Measurements from ENCODE around the gene SHOX.
"Not testable (repeated sequence)": the region's sequence is repeated elsewhere in the genome, so short reads cannot be mapped to it uniquely, and the experiment has no call there.

The SHOX gene

DNA sequence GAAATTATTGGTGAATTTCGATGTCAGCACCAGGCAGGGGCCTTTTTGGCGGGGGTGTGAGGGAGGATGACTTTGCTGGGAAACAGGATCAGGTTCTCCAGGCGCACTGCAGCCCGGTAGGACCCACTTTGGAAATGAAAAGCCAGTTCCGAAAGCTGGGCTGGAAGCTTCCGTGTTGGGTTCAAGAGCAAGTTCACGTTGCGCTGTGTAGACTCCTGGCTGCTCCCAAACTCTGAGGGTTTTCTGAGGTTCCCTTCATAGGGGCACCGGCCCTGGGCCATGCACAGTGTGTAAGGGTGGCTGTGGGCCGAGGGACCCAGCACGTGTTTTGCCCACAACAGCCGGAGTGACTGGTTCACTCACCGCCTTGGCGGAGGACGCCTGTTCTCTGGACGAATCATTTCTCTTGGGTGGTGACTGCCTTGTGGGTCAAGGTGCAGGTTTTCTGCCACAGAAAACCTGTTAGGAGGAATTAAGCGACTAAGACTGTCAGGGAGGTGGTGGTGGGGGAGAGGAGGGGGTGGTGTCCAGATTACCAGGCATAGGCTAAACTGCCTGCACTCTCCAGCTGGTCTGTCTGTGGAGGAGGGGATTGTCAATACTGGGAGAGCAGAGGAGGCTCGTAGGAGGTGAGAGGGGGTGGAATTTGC lies 8.0 kb downstream of the SHOX start:
- DNase-seq = no peak

DNA sequence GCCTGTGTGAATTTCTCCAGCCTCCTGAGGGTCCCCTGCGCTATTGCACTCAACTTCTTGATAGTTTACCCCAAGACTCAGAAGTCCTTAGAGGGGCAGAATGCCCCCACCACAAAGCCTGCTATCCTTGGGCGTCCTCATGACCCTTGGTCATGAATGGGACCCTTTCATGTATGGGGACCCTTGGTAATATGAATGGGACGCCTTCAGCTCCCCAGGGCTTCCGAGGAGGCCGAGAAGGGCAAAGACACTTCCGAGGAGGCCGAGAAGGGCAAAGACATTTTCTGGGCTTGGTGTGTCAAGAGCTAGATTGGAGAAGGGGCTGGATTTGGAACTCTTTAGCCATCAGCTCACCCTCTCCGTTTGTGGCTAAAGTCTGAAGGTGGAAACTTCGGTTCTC lies 8.6 kb downstream of the SHOX start:
- DNase-seq = no peak

DNA sequence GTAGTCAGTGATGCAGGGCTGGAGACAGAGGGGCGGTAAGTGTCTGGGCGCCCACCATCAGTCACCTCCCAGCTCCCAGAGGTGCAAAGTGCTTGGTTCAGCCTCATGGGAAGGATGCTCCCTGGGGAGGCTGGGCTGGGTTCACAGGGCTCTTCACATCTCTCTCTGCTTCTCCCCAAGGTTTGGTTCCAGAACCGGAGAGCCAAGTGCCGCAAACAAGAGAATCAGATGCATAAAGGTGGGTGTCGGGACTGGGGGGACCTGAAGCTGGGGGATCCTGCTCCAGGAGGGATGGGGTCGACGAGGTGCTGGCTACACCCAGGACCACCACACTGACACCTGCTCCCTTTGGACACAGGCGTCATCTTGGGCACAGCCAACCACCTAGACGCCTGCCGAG lies 10.1 kb downstream of the SHOX start:
- DNase-seq = no peak

DNA sequence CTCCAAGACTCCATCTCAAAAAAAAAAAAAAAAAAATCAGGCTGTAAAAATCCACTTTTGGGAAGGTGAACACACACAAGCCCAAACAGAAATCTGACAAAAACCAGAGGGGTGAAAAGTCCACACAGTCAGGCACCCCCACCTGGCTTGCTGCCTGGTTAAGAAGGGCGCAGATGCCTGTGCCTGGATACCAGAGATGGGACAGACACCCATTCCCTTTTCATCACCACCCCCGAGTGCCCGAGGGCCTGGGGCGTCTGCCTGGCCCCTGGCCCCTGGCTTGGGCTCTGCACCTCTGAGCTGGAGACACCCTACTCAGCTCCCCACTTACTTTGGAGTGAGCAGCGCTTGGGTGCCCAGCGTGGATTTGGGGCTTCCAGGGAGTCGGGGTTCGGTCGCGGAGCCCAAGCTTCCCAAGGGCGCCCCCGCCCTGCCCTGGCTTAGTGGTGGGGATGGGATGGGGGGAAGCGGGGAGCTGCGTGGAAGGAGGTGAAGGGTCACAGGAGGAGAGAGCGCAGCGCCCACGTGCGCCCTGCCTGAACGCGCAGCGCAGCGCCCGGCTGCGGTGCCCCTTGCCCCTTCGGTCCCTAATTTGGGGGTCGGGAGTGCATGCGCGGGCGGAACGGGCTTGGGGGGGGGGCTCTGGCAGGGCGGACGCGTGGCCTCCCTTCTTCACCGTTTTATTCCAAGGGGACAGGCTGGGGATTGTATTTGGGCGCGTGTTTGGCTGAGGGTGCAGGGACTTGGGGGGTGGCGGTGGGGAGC lies 11.3 kb downstream of the SHOX start:
- no peak for DNase-seq

DNA sequence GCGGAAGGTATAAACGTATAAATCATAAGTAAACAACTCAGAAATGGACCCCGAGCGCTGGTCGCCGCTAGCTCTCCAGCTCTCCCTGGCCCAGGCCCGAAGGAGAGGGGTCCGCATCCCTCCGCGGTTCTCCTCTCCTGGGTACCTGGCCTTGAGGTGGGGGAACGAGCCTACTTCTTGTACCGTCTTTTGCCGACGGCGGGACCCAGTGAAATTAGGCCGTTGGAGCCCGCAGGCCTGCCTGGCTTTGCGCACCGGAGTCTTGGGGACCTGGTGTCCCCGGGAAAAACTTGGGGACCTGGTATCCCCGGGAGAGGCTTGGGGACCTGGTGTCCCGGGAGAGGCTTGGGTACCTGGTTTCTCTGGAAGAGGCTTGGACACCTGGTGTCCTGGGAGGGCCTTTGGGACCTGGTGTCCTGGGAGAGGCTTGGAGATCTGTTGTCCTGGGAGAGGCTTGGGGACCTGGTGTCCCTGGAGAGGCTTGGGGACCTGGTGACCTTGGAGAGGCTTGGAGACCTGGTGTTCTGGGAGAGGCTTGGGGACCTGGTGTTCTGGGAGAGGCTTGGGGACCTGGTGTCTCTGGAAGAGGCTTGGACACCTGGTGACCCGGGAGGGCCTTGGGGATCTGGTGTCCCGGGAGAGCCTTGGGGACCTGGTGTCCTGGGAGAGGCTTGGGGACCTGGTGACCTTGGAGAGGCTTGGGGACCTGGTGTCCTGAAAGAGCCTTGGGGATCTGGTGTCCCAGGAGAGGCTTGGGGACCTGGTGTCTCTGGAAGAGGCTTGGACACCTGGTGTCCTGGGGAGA lies 12.0 kb downstream of the SHOX start:
- DNase-seq = no peak

DNA sequence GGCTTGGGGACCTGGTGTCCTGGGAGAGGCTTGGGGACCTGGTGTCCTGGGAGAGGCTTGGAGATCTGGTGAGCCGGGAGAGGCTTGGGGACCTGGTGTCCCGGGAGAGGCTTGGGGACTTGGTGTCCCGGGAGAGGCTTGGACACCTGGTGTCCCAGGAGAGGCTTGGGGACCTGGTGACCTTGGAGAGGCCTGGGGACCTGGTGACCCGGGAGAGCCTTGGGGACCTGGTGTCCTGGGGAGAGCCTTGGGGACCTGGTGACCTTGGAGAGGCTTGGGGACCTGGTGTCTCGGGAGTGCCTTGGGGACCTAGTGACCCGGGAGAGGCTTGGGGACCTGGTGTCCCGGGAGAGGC lies 12.6 kb downstream of the SHOX start:
- DNase-seq = no peak

DNA sequence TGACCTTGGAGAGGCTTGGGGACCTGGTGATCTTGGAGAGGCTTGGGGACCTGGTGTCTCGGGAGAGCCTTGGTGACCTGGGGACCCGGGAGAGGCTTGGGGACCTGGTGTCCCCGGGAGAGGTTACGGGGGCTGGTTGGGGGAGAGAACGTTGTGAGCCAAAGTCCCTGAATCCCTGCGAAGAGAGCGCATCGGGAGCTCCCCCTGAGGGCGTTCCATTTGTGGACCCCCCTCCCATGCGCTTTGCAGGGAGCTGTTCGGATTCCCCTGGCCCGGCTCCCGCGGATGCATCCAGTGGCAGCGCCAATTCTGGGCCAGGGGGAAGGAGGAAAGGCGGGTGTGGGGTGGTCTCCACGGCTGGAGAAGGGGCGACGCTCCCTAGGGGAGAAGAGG lies 13.3 kb downstream of the SHOX start:
- no peak for DNase-seq

DNA sequence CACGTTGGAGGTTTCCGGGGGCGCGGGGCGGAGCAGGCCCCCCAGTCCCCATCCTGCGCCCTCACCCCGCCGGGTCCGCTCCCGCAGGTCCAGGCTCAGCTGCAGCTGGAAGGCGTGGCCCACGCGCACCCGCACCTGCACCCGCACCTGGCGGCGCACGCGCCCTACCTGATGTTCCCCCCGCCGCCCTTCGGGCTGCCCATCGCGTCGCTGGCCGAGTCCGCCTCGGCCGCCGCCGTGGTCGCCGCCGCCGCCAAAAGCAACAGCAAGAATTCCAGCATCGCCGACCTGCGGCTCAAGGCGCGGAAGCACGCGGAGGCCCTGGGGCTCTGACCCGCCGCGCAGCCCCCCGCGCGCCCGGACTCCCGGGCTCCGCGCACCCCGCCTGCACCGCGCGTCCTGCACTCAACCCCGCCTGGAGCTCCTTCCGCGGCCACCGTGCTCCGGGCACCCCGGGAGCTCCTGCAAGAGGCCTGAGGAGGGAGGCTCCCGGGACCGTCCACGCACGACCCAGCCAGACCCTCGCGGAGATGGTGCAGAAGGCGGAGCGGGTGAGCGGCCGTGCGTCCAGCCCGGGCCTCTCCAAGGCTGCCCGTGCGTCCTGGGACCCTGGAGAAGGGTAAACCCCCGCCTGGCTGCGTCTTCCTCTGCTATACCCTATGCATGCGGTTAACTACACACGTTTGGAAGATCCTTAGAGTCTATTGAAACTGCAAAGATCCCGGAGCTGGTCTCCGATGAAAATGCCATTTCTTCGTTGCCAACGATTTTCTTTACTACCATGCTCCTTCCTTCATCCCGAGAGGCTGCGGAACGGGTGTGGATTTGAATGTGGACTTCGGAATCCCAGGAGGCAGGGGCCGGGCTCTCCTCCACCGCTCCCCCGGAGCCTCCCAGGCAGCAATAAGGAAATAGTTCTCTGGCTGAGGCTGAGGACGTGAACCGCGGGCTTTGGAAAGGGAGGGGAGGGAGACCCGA lies 14.0 kb downstream of the SHOX start:
- no peak for DNase-seq

DNA sequence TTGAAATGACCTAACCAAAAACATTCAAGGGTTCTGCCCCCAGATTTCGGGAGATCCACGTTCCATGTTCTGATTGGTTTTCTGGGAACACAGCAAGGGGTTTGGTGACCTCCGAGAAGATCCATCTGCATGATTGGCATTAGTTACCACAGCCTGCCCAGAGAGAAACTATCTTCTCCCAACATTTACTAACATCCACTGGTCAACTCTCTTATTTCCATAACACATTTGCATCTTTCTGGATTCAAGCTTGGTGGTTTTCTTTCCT lies 15.6 kb downstream of the SHOX start:
- DNase-seq = no peak

DNA sequence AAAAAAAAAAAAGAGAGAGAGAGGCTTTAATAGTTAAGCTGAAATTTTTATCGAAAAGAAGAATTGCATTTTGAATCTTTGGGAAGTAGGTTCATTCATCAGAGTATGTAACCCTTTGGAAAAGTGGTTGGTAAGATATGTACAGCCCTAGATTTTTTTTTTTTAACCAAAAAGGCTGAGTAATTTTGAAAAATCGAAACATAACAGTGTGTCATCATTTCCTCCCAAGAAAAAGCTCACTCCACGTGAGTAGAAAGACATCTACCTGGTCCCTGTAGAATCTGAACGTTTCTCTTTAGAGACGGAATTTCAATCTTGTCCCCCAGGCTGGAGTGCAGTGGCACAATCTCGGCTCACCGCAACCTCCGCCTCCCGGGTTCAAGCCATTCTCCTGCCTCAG lies 16.2 kb downstream of the SHOX start:
- DNase-seq = no peak

DNA sequence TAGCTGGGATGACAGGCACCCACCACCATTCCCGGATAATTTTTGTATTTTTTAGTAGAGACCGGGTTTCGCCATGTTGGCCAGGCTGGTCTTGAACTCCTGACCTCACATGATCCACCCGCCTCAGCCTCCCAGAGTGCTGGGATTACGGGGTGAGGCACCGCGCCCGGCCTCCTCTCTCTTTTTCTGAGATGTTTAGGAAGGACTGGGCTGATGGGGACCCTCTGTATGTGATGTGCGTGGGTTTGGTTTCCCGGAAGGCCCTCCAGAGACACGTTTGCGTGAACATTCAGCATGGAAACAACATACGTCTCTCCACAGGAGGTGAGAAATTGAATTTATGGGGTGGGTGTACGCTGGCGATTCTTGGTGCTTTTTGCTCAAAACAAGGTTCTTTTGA lies 18.6 kb downstream of the SHOX start:
- no peak for DNase-seq

DNA sequence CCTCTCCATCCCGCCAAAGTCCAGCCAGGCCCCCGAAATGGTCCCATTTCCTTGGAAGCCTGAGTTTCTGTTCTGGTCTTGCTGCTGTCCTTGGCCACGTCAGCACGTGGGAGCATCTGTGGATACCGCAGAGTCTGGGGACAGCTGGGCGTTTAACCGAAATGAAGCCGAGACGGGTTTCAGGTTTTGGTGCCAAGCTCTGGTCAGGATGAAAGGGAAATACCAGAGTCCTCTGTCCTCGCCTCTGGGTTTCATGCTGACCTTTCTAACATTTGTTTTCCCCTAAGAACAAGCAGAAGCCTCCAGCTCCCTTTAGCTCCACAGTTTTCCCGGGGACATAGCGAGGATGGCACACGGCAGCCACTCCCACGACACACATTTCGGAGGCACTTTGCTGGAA lies 19.7 kb downstream of the SHOX start:
- no peak for DNase-seq

DNA sequence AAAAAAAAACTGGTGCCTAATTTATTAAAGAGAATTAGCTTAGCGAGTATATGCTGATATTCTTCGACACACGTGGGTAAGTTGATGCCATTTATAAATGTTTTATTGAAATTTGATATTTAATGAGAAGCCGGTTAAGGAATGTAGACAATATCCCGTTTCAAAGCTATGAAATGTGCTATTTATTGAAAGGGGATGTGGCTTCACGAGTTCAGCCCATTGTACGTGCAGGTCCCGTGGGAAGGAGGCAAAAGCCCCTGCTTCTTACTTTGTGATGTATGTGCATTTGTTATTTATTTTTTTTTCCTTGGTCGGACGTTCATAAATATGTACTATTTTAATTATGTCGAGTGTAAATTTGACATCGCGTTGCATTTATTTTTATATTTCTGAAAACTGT lies 20.2 kb downstream of the SHOX start:
- no peak for DNase-seq

DNA sequence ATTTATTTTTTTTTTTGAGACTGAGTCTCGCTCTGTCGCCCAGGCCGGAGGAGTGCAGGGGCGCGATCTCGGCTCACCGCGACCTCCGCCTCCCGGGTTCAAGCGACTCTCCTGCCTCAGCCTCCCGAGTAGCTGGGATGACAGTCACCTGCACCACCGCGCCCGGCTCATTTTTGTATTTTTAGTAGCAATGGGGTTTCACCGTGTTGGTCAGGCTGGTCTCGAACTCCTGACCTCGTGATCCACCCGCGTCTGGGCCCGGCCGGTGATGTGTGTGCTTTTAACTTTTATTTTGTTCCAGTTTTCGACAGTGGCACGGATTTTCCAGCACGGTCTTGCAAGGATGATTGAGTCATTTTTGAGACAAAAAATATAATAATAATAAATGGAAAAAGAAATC lies 21.3 kb downstream of the SHOX start:
- not testable (repeated sequence) for DNase-seq

DNA sequence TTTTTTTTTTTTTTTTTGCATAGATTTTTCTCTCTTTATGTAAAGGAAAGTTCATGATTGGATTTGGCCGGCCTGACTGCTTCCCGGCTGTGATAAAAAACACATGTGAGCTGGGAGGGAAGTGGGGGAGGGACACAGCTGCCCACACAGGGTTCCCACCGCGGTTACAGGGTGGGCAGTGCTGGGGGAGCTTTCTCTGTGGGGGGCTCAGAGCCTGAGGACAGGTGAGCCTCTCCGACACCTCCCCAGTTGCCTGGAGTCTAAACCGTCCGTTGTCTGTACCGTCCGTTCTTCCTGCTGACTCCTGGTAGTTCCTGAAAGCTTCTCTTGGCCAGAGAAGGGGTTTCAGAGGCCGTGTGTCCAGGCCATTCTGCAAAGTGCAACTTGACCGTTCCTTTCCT lies 21.8 kb downstream of the SHOX start:
- DNase-seq = no peak

DNA sequence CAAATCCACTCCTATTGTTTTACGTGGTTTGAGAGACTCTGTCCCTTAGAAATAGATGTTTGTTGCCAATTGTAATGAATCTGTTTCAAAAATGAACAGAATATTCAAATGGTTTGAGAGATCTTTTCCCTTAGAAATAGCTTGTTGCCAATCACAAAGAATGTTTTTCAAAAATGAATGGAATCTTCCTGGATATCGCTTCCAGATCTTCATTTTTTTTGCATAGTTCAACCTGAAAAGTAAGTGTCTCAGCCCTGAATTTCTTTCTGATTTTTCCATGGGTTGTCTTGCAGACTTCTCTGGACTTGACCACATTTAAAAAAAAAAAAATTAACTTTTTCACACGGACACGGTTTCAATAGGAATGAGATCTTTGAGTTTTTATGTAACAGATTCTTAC lies 22.7 kb downstream of the SHOX start:
- DNase-seq = no peak

DNA sequence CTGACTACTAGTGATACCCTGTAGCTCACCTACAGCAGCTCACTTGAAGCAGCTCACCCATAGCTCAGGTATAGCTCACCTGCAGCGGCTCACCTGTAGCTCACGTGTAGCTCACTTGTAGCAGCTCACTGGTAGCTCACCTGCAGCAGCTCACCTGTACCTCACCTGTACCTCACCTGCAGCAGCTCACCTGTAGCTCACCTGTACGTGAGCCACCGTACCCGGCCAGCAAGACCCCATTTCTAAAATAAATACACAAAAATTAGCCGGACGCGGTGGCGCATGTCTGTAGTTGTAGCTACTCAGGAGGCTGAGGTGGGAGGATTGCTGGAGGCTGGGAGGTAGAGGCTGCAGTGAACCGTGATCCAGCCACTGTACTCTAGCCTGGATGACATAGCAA lies 30.6 kb downstream of the SHOX start:
- DNase-seq = no peak

DNA sequence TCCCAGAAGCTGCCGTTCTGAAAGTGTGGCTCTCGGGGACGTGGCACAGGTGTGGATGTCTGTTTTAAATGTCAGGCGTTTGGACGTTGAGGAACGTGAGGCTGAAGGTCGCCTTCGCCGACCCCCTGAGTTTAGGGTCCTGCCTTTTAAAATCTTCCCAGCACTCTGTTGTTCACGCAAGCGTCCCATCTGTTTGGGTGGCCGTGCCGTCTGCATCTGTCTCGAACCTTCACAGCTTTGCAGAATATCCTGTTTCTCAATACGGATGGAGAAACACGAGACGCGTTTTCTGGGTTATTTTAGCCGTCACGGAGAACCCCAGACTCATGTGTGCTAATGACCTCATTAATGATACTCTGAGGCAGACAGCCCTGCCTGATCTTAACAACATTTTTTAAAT lies 31.5 kb downstream of the SHOX start:
- no peak for DNase-seq

DNA sequence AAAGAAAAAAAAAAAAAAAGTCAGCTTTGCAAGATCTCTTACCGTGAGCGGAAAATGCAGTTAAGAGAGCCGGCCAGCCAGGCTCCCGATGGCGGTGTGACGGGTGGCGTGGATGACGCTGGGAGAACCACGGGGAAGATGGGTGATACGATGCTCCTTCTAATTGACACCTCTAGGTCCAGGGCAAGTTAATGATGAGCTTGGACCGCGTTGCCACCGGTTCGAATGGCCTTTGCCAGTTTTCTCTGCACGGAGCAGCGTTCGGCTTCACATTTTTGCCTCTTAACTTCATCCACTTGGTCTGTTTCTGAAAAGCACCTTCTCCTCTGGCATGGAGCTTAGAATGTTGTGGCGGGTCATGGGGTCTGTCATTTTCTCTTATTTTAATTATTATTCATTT lies 33.2 kb downstream of the SHOX start:
- DNase-seq = no peak

DNA sequence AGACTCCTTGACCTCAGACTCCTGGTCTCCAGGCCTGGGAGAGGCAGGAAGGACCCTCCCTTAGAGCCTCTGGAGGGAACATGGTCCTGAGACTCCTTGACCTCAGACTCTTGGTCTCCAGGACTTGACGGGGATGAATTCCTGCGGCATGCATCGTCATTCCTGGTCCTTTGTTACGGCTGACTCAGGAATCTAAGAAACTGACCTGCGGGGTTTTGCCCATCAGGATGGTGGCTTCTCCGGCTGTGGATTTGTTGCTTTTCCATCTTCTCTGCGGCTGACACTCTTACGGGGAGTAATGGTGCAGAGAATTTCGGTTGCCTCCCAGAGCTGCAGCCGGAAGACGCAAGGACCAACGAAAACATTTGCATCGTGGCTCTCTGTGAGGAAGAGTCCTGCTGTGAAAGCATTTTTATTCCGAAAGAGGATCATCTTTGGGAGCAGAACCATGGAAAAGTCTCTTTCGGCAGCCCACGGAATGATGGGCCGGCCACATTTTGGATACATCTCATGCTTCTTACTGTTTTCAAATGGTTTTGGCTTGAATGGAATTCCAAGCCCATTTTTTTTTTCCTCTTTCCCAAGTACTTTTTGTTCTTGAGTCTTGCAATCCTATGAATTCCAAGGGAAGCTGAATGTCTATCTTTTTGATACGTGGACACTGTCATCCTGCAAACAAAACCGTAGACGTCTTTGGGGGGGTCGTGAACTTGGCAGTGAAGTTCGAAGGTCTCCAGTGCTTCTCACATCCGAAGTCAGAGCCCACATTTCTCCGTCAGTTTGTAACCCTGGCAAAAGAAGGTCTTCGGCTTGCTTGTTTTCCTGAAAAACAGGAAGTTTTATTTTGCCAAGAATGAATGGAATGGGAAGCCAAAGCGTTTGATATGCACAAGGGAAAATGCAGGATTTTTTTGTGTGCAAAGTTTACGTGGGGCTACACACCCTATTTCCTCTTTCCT lies 36.5 kb downstream of the SHOX start:
- no peak for DNase-seq

DNA sequence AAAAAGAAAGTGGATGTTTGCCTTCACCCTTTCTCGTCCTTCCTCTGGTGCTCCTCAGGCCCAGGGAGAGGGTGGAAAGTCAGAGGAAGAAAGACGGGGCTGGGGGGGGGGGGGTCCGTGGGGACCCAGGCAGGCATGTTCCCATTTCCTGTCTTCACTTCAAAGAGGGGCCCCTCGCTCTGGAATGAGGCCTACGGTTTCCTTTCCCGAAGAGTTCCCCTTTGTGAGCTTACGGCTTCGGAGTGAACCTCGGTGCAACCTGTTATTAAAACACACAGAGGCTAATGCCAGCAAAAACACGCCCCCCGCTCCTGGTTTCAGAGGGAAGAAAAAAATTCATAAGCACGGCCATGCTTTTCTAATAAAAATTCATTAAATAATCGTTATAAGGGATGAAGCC lies 40.1 kb downstream of the SHOX start:
- no peak for DNase-seq

DNA sequence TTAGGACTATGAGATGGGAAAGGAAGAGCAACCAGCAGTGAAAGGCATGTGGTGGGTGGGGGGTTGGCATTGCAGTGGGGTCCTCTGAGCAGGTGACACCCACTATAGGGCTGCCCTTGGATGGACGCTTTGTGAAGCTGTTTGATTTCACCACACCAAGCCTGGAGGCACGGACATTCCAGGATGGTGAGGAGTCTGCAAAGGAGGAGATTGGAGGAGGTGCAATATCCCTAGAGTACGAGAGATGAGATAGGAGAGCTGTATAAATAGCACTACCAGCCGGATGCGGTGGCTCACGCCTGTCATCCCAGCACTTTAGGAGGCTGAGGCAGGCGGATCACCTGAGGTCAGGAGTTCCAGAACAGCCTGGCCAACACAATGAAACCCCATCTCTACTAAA lies 42.3 kb downstream of the SHOX start:
- no peak for DNase-seq

Data from T-helper 1 cell (primary cell).